ENCODE measurements around the gene MYADML2.
"Not testable (repeated sequence)": the region's sequence is repeated elsewhere in the genome, so short reads cannot be mapped to it uniquely, and the experiment has no call there.

Gene MYADML2

DNA sequence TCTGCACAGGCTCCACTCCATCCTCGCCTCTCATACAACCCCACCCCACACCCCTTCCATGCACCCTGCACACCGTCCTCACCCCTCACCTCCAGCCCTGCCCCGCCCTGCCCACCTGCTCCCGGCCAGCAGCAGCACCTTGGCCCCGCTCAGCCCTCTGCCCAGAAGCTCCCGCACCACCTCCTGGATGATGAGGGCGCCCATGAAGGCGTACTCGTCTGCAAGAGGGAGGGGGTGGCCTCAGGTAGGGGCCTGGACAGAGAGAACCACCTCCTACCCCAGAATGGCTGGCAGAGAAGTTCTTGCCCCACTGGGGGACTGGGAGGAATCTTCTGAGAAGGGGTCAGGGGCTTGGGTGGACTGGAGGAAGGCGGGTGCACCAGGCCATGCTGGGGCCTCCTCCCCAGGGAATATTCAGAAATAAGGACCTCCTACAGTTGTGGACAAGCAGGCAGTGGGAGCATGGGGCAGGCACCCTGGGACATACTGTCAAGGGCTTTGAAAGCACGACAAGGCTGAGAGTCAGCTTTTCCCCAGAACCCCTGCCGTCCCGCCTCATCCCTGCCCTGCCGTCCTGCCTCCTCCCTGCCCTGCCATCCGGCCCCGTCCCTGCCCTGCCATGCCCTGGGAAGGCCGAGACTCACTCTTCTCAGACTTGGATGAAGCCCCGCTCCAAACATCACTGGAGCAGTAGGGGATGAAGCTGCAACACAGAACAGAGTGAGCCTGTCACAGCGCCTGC is 10.8 kb upstream of the MYADML2 start:
- DNase-seq = no peak

DNA sequence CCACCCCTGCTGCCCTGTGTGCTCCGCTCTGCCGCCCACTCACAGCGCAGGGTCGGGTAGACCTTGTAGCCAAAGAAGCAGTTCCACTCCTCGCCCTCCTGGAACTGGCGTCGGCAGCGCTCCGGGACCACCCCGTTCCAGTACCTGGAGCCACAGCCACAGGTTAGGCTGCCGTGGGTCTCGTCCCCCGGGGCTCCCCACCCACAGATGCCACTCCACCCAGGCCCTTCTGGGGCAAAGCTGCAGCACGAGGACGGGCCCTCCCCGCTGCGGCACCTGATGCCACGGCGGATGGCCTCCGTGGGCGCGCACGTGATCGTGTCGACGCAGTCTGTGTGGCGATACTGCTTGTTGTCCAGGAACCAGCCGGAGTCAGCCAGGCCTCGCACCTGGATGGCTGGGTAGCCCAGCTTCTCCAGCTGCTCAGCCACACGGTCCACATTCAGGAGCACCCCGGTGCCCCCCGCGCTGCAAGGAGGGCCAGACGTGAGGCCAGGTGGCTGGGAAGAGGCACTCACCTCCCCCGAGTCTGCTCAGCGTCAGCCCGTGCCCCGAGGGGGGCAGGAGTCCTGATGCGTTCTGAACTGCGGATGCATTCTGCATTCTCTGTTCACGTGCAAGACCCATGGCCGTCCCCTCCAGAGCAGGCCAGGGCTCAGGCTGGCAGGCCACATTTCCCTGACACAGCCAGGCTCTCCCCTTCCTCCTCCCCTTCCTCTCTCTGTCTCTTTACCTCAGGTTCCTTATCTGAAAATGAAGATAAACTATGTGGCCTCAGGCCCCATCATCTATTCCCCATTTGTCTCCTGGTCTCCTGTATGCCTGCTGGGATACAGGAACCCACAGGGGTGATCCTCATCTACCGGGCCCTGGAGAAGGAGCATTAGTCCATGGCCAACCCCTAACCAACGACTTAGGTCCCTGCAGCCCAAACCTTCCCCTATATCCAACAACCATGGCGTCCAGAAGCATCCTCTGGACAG is 9.9 kb upstream of the MYADML2 start:
- no peak for DNase-seq

DNA sequence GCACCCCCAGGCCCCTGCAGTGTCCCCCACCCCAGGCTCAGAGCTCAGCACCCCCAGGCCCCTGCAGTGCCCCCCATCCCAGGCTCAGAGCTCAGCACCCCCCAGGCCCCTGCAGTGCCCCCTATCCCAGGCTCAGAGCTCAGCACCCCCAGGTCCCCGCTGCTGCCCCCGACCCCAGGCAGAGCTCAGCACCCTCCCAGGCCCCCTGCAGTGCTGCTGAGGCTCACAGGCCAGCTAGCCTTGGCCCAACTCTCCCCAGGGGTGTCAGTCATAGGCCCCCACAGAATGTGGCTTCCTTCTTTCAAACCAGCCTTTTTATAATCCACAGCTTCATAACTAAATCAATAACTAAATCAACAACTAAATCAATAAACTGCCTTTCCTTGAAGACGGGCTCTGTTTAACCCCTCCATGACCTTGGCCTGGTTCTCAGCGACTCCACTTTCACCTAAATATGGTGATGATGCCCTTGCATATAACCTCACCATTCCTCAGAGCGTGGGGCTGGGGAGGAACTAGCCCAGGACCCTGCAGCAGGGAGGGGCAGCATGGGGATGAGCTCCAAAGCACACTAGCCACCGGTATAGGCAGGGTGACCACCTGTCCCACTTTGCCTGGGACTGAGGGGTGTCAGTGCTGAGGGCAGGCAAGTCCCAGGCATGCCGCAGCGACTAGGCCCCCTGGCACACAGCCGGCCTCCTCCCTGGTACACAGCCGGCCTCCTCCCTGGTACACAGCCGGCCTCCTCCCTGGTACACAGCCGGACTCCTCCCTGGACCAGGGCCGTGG is 8.9 kb upstream of the MYADML2 start:
- DNase-seq = no peak

DNA sequence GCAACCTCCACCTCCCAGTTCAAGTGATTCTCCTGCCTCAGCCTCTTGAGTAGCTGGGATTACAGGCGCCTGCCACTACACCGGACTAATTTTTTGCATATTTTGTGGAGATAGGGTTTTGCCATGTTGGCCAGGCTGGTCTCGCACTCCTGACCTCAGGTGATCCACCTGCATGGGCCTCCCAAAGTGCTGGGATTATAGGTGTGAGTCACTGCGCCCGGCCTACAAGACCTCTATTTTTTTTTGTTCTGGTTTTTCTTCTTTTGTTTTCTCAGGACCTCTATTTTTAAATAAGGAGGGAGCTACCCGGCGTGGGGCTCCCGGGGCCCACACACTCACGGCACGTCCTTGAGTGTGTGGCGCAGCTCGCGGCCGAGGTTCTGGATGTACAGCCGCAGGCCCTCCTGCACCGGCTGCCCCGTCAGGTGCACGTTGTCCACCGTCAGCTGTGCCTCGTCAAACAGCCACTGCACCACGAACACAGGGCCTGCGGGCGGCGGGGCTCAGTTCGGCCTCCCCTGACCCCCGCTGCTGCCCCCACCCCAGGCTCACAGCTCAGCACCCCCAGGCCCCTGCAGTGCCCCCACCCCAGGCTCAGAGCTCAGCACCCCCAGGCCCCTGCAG is 8.1 kb upstream of the MYADML2 start:
- DNase-seq = no peak

DNA sequence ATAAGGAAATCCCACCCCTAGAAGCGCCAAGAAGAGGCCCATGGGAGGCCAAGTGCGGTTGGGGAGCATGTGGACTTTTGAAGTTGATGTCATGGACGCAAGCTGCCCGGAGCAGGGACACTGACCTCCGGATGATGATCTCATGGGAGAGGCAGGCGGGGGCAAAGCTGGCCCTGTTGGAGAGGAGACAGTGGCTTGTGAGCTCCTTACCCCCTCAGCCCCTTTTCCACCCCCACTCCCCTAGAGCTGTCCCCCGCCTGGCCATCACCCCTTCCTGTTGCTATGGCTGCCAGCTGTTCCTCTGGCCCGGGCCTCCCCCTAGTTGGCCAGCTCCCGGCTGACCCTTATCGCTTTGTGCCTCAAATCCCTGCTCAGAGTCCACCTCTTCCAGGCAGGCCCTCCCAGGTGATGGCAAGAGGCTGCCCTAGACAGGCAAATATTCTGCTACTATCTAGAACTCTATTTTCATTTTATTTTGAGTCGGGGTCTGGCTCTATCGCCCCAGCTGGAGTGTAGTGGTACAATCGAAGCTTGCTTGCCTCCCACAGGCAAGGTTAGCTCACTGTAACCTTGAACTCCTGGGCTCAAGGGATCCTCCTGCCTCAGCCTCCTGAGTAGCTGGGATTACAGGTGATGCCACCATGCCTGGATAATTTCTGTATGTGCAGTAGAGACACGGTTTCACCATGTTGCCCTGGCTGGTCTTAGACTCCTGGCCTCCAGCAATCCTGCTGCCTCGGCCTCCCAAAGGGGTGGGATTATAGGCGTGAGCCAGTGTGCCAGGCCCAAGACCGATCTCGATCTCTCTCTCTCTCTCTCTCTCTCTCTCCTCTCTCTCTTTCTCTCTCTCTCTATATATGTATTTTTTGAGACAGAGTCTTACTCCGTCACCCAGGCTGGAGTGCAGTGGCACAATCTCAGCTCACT is 7.4 kb upstream of the MYADML2 start:
- no peak for DNase-seq

DNA sequence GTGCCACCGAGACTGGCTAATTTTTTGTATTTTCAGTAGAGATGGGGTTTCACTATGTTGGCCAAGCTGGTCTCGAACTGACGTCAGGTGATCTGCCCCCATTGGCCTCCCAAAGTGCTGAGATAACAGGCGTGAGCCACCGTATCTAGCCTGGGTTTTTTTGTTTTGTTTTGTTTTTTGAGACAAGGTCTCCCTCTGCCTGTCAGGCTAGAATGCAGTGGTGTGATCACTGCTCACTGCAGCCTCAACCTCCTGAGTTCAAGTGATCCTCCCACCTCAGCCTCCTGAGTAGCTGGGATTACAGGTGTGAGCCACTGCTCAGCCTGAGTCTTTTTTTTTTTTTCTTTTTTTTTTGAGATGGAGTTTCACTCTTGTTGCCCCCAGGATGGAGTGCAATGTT is 6.4 kb upstream of the MYADML2 start:
- DNase-seq = not testable (repeated sequence)

DNA sequence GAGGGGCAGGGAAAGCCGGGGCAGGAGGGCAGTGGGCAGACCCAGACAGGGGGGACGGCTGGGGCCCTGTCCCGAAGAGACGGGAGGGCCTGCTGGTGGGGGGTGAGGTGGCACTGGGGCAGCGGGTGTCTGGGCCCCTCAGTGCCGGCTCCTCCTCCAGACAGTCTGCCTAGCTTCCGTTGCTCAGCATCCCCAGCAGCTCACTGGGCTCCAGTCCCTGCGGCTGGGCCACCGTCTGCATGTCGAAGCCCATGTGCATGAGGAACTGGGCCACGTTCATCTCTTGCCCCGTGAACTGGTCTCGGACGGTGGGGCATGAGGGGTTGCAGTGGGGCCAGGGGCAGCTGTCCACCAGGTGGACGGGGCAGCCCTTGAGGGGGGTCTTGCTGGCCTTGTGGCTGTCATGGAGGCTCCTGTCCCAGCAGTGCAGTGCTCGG is 5.8 kb upstream of the MYADML2 start:
- no peak for DNase-seq

DNA sequence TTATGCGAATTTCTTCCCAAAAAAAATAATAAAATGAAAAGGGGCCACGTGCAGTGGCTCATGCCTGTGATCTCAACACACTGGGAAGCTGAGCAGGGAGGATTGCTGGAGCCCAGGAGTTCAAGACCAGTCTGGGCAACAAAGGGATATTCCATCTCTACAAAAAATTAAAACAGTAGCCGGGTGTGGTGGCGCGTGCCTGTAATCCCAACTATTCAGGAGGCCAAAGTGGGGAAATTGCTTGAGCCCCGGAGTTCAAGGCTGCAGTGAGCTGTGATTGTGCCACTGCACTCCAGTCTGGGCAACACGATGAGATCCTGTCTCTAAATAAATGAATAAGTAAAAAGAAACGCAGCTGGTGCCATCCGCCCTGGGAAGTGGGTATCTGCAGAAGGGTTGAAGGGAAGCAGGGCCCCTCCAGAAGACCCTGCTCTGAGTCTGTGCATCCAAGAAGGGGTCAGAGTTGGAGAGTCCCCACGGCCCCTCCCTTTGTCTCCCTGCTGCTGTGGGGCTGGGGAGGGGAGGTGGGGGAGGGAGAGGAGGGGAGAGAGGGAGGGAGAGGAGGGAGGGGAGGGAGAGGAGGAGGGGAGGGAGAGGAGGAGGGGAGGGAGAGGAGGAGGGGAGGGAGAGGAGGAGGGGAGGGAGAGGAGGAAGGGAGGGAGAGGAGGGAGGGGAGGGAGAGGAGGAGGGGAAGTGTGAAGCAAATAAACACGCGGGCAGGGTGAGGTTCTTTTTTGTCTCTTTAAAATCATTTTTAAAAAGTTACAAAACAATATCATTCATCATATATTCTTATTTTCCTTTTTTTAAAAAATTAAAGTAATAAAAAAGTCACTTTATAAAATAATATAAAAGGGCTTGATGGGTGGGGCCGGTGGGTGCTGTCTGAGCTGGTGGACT is 5.0 kb upstream of the MYADML2 start:
- no peak for DNase-seq

DNA sequence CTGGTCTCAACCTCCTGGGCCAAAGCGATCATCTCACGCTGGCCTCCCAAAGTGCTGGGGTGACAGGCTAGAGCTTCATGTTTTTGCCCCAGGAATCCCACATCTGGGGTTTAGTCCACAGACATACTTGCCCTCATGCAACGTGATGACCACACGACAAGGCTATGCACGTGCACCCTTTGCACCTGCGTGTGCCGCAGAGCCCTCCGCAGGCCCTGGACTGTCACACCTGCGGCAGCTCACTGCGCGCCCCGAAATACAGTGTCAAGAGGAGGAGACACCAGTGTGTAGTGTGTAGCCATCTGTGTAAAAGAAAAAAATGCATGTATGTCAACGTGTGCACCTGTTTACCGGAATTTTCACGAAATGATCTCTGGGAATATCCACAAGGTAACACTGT is 3.5 kb upstream of the MYADML2 start:
- DNase-seq = no peak

DNA sequence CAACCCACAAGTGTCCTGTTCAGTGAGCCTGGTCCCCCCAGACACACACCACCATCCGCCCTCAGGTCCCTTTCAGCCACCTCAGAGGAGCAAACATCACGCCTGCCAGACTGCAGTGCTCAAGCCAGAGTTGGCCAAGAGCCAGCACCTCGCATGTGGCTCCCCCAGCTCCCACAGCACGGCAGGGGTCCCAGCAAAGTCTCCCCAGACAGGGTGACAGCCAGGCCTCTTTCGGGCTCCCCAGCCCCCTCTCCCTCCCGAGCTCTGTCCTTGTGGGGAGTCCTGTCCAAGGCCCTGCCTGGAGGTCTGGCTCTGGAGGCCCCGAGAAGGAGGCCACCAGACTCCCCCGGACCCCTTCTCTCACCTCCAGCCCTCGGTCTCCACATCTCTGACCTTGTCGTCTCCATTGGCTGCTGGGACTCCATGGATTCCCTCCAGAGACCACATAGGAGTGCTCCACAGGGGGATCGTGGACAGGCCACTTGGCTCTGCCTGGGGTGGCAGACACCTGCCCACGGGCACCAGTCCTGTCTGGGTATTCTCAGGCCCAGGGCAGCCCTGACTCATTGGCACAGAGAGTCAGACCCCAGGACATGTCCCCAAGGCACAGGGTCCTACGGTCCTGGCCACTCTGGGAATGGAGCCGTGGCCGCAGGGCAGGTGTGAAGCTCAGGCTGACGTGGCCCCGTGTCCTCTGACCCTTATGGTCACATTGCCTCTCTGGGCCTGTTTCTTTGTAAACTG is 1.8 kb upstream of the MYADML2 start:
- no peak for DNase-seq

DNA sequence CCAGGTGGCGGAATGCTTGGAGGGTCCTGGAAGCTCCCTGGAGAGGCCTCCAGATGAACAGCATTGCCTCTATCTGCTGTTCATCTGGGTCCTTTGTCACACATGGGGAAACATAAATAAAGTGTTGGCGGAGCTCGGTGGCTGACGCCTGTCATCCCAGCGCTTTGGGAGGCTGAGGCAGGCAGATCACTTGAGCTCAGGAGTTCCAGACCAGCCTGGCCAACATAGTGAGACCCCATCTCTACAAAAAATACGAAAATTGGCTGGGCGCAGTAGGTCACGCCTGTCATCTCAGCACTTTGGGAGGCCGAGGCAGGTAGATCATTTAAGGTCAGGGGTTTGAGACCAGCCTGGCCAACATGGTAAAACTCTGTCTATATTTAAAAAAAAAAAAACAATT is 2.2 kb downstream of the MYADML2 start:
- no peak for DNase-seq

DNA sequence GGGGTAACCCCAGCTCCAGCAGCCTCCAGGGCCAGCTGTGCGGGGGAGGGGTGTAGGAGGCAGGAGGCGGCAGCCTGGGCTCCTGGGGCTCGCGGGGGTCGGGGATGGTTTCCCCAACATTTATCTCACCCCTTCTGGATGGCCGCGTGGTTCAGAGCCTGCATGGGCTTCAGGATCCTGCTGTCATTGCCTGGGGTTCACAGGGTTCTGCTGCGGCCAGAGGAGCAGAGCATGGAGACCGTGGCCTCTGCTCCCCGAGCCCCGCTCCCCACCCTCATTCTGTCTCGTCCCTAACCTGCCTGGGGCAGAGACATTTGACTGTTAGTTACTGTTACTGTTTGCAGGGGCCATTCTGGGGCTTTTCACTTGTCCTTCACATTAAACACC is 4.9 kb downstream of the MYADML2 start:
- no peak for DNase-seq

DNA sequence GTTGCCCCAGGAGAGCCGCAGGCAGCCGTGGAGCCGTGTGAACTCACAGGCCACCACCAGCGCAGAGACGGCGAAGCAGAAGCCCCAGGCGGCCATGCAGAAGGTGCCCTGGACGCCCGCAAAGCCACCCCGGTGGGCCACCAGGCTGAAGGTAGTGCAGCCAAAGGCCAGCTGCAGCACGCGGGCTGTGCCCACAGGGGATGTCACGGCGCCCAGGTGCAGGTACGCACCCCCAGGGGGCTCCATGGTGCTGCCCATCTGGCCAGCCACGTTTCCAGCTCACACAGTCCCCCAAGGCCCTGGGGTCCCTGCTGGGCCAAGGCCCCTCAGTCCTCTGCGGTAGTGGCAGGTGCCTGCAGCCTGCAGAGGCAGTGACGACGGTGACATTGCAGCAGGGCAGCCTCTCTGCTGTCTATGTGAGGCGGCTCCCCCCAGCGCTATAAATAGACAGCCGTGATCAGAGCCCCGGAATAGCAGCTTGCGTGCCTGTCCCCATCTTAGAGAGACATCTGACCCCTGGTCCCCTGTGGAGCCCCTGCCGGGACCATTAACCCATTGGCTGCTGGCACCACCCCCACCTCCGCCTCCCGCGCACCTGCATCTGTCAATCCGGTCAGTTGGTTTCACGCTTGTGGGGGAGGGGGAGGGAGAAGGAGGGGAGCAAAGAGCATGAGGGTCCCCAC is 5.4 kb downstream of the MYADML2 start:
- no peak for DNase-seq

DNA sequence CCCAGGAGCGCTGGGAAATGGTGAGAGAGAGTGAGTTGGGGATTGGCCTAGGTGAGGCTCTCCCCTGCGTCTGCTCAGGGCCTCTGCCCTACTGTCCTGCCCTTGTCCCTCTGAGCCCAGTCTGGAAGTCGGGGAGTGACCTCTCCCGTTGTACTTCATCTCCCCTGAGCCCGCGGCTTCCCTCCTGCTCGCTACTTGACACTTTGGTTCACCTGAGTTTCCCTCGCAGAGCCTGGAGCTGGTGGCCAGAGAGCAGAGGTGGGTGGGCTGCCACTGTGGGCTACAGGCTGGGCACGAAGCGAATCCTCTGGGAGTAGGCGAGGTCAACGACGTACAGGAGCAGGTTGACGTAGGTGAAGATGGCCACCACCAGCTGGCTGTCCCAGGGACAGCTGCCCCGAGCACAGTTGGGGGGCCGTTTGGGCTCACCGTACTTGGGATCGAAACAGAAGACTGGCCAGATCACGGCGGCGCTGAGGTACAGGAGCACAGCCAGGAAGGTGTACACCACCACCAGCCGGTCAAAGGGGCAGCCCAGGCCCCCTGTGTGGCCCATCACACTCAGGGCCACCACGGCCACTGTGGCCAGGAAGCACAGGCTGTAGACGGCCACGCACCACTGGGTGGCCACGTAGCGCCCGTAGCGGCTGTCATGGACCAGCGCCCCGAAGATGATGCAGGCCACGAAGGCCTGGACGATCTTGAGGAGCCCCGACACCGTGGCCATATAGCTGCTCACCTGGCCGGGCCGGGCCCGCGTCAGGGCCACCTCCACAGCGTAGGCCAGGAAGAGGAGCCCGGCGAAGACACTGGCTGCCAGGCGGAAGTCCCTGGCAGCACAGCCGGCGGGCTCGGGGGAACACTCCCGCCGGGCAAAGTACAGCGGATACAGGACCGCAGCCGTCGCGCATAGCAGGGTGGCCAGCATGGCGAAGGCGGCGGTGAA is 6.2 kb downstream of the MYADML2 start:
- DNase-seq = no peak

DNA sequence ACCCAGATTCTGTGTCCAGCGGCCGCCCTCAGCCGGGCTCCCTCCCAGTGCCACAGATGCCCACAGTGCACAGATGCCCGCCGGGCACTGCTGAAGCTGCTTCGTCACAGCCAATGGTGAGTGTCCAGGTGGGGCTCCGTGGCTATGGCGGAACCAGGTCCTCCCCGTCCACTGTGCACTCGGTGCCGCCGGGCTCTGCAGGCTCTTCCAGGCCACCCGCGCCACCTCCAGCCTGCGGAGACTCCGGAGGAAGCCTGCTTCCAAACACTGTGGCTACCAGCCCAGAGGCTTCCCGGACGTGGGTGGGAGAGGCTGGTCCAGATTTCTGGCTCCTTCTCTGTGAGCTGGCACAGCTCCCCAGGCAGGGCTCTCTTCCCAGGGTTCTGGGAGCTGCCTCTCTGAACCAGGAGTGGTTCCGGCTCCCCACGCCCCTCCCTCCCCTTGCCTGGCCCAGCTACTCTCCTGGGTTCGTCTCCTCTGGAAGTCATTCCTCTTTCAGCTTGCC is 7.1 kb downstream of the MYADML2 start:
- DNase-seq = no peak

DNA sequence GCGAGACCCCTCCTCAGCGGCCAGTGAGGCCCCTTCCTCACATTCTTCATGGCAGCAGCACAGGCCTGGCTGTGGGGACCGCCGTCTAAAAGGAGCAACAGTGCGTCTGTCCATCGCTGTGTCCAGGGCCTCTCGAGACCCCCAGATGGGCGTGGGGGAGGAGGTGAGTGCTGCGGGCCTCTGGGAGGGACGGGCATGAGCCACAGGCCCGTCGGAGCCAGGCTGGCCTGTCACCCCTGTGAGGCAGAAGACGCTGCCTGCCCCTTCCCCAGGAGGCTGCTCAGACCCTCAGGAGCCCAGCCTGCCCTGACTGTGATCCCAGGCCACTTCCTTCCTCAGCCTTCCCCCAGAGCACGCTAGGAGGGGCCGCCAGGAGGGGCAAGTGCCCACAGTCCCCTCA is 7.8 kb downstream of the MYADML2 start:
- DNase-seq = no peak

DNA sequence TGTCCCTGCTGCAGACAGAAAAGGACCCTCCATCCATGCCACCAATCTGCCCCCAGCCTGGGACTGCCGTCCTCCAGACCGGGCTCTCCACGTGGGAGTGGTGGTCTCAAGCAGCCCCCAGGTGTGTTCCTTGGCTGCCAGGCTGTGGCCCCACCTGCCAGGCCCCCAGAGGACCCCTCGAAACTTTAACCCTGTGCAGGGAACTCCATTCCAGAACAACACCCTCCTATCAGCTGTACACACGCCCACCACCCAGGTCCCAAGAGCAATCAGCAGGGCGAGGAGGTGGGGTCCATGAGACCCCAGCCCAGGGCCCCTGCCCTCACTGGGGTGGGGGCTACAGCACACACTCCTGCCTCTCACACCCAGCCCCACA is 11.3 kb downstream of the MYADML2 start:
- no peak for DNase-seq

All from CD4-positive, alpha-beta T cell treated with Interleukin-12 subunit alpha and Interleukin-12 subunit beta, for 1 hour (primary cell).